ENCODE measurements around the gene ARHGEF38.

DNA sequence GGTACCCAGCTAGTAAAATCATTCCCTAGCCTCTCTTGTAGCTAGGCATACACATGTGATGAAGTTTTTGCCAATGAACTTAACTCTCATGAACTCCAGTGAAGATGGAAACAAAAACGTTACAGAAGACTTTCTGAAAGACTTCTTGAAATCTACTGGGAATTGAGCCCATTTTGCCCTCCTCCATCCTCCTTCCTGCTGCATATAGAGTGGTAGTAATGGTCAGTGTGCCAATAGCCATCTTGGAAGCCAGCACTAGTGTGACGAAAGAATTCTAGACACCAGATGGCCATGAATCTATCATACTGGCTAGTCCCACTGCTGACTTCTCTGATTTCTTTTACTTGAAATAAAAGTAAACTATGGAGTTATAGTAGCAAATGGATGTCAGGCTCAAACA lies 47.7 kb upstream of the ARHGEF38 start:
- TF ChIP-seq, protein P1, sequence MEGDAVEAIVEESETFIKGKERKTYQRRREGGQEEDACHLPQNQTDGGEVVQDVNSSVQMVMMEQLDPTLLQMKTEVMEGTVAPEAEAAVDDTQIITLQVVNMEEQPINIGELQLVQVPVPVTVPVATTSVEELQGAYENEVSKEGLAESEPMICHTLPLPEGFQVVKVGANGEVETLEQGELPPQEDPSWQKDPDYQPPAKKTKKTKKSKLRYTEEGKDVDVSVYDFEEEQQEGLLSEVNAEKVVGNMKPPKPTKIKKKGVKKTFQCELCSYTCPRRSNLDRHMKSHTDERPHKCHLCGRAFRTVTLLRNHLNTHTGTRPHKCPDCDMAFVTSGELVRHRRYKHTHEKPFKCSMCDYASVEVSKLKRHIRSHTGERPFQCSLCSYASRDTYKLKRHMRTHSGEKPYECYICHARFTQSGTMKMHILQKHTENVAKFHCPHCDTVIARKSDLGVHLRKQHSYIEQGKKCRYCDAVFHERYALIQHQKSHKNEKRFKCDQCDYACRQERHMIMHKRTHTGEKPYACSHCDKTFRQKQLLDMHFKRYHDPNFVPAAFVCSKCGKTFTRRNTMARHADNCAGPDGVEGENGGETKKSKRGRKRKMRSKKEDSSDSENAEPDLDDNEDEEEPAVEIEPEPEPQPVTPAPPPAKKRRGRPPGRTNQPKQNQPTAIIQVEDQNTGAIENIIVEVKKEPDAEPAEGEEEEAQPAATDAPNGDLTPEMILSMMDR (conservative IDR thresholded peaks at IDR 0.05; ENCODE audit: low read depth, low read length) = no peak
- TF ChIP-seq EZH2 (IDR thresholded peaks at IDR 0.05; ENCODE audit: borderline replicate concordance, low read depth, low read length, poor library complexity, severe bottlenecking) = no peak
